GM23338 (cell line): Measurements from ENCODE around the gene RNF19B. TPM values are rescaled to one million over a fixed set of nuclear protein-coding genes. Genes with fewer than 3 reads are reported as not detected.

Experiments
- ATAC-seq: fragments of 200-7000 bp; cut with Tn5 transposase; 3 replicates; pipeline ENCODE4 v1.9.1; 2020
- DNase-seq: peaks from one replicate; pipeline ENCODE4 v3.0.0-alpha.2; 2015; ENCODE audit warnings: low spot score
- H2AFZ ChIP-seq: fragments of 200-600 bp; sonication (generic); 2 replicates; pipeline ENCODE4 v1.8.0; 2016; ENCODE audit warnings: antibody characterized with exemption, mild to moderate bottlenecking, moderate library complexity
- H3F3A ChIP-seq: fragments of 200-600 bp; sonication (generic); replicated peaks from 2 replicates; pipeline ENCODE4 v1.8.0; 2017; ENCODE audit warnings: antibody characterized with exemption, mixed run types, low read depth
- H3K27ac ChIP-seq: fragments of 200-600 bp; sonication (generic); 2 replicates; pipeline ENCODE4 v1.6.1; 2016; ENCODE audit warnings: low read depth
- H3K27me3 ChIP-seq: fragments of 200-600 bp; sonication (generic); 2 replicates; pipeline ENCODE4 v1.8.0; 2016; ENCODE audit warnings: mild to moderate bottlenecking, mixed run types, moderate library complexity; ENCODE audit not compliant: insufficient read depth
- H3K36me3 ChIP-seq: fragments of 200-600 bp; sonication (generic); 2 replicates; pipeline ENCODE4 v1.8.0; 2016; ENCODE audit warnings: mild to moderate bottlenecking; ENCODE audit not compliant: insufficient read depth
- H3K4me1 ChIP-seq: fragments of 200-600 bp; sonication (generic); 2 replicates; pipeline ENCODE4 v1.8.0; 2016; ENCODE audit warnings: mild to moderate bottlenecking, moderate library complexity; ENCODE audit not compliant: insufficient read depth
- H3K4me2 ChIP-seq: fragments of 200-600 bp; sonication (generic); 2 replicates; pipeline ENCODE4 v1.7.1; 2017; ENCODE audit warnings: mixed run types
- H3K4me3 ChIP-seq: fragments of 200-600 bp; sonication (generic); 2 replicates; pipeline ENCODE4 v1.6.1; 2016; ENCODE audit warnings: mixed run types
- H3K79me2 ChIP-seq: fragments of 200-600 bp; sonication (generic); replicated peaks from 2 replicates; pipeline ENCODE4 v1.8.0; 2017; ENCODE audit warnings: mild to moderate bottlenecking; ENCODE audit not compliant: insufficient read depth
- H3K9me2 ChIP-seq: fragments of 200-600 bp; sonication (generic); 2 replicates; pipeline ENCODE4 v1.8.0; 2017; ENCODE audit not compliant: insufficient read depth
- H4K20me1 ChIP-seq: fragments of 200-600 bp; sonication (generic); replicated peaks from 2 replicates; pipeline ENCODE4 v1.8.0; 2017; ENCODE audit warnings: mild to moderate bottlenecking; ENCODE audit not compliant: insufficient read depth
- H3K27ac Mint-ChIP-seq: 2 replicates; pipeline ENCODE4 v1.8.0; 2020; ENCODE audit warnings: inconsistent platforms, mild to moderate bottlenecking, moderate library complexity, mixed read lengths
- H3K27me3 Mint-ChIP-seq: 3 replicates; pipeline ENCODE4 v1.8.0; 2022; ENCODE audit warnings: low read depth, mild to moderate bottlenecking, moderate library complexity, mixed read lengths, inconsistent platforms; ENCODE audit not compliant: insufficient read depth, poor library complexity
- H3K36me3 Mint-ChIP-seq: 3 replicates; pipeline ENCODE4 v1.8.0; 2021; ENCODE audit warnings: low read depth, mild to moderate bottlenecking, inconsistent platforms, moderate library complexity, mixed read lengths
- H3K4me1 Mint-ChIP-seq: 3 replicates; pipeline ENCODE4 v1.8.0; 2020; ENCODE audit warnings: mild to moderate bottlenecking, inconsistent platforms, mixed read lengths
- H3K4me3 Mint-ChIP-seq: 3 replicates; pipeline ENCODE4 v1.8.0; 2021; ENCODE audit warnings: moderate library complexity, mild to moderate bottlenecking, inconsistent platforms, mixed read lengths
- H3K9me3 Mint-ChIP-seq: 3 replicates; pipeline ENCODE4 v1.8.0; 2020; ENCODE audit warnings: moderate library complexity, mild to moderate bottlenecking, inconsistent platforms, mixed read lengths
- CREB1 ChIP-seq: fragments of 250-450 bp; sonication (Bioruptor Pico); IDR thresholded peaks from 2 replicates; pipeline ENCODE4 v1.5.0; 2020; ENCODE audit warnings: low read depth, mild to moderate bottlenecking, moderate library complexity
- CTCF ChIP-seq, 2 experiments: fragments of 200-600 bp in 1 of 2; sonication (generic) in 1 of 2; conservative IDR thresholded peaks; 2 replicates each; pipeline versions ENCODE4 v1.5.1 to v1.6.1; 2016 to 2017; ENCODE audit warnings: antibody characterized with exemption in 2 of 2, low read depth in 2 of 2, mild to moderate bottlenecking in 2 of 2, moderate library complexity in 1 of 2
- ETS1 ChIP-seq: IDR thresholded peaks from 2 replicates; pipeline ENCODE4 v1.6.1; 2016; ENCODE audit warnings: antibody characterized with exemption
- EZH2 ChIP-seq: fragments of 200-600 bp; sonication (generic); IDR thresholded peaks from one replicate; pipeline ENCODE4 v1.8.0; 2017; ENCODE audit warnings: antibody characterized with exemption, mild to moderate bottlenecking, low read depth; ENCODE audit not compliant: unreplicated experiment
- EZH2phosphoT487 ChIP-seq: fragments of 200-600 bp; sonication (generic); IDR thresholded peaks from one replicate; pipeline ENCODE4 v1.8.1; 2018; ENCODE audit warnings: antibody characterized with exemption; ENCODE audit not compliant: unreplicated experiment
- JUNB ChIP-seq: IDR thresholded peaks from one replicate; pipeline ENCODE4 v1.6.1; 2016; ENCODE audit warnings: antibody characterized with exemption; ENCODE audit not compliant: unreplicated experiment
- NANOG ChIP-seq: IDR thresholded peaks from 2 replicates; pipeline ENCODE4 v1.6.1; 2016; ENCODE audit warnings: antibody characterized with exemption, borderline replicate concordance
- POLR2AphosphoS5 ChIP-seq: IDR thresholded peaks from 2 replicates; pipeline ENCODE4 v1.6.1; 2016; ENCODE audit warnings: antibody characterized with exemption, low read depth
- REST ChIP-seq: IDR thresholded peaks from one replicate; pipeline ENCODE4 v1.6.1; 2018; ENCODE audit warnings: antibody characterized with exemption; ENCODE audit not compliant: unreplicated experiment
- STAT1 ChIP-seq: IDR thresholded peaks from one replicate; pipeline ENCODE4 v1.6.1; 2016; ENCODE audit warnings: antibody characterized with exemption; ENCODE audit not compliant: unreplicated experiment
- ZNF114 ChIP-seq: fragments of 250-450 bp; sonication (Bioruptor Pico); IDR thresholded peaks from 2 replicates; pipeline ENCODE4 v1.5.0; 2020; ENCODE audit warnings: mild to moderate bottlenecking, moderate library complexity
- ZNF331 ChIP-seq: fragments of 250-450 bp; sonication (Bioruptor Pico); IDR thresholded peaks from 2 replicates; pipeline ENCODE4 v1.5.0; 2020; ENCODE audit warnings: low read depth, mild to moderate bottlenecking, moderate library complexity
- ZNF462 ChIP-seq: fragments of 250-450 bp; sonication (Bioruptor Pico); IDR thresholded peaks from 2 replicates; pipeline ENCODE4 v1.5.0; 2020; ENCODE audit warnings: mild to moderate bottlenecking, moderate library complexity
- long read RNA-seq: library from polyadenylated mRNA; unstranded; transcript quantifications from one replicate; pipeline ENCODE4 v2.0.0, GENCODE V29; 2020; ENCODE audit not compliant: unreplicated experiment
- polyA plus RNA-seq: library from polyadenylated mRNA; unstranded; fragments of >200 nt; fragmentation: Nextera tagmentation; extraction: Ambion mirVana; gene quantifications from 2 replicates; pipeline ENCODE4 v1.2.1, GENCODE V29; 2016
- total RNA-seq: library from RNA; depleted of rRNA; stranded (reverse); fragments of >200 nt; shearing (Covaris generic); gene quantifications from 2 replicates; pipeline ENCODE4 v1.2.3, GENCODE V29; 2014; rRNA removed

RNF19B gene
- total RNA-seq (10.6 and 11.9 TPM in 2 replicates), polyA plus RNA-seq (2.6 and 2.9 TPM in 2 replicates)
- long read RNA-seq, partial matches to known transcripts: 1 of 1 reads
- long read RNA-seq, other reads (novel, unspliced or antisense): 0 of 1 reads

GRCh38 chr1:32964461-32965250, at the start of gene RNF19B:
Gene RNF19B (minus strand): TSS chr1:32964809. CDS start chr1:32964685, 124 bp downstream.
- peak; percentile 93 for ATAC-seq
- Histone ChIP-seq H3K27me3 (peaks cover 28% of the 10 kb centered on the region), H3K36me3 (no peaks in the 10 kb centered on the region), H3F3A (no peaks in the 10 kb centered on the region), H4K20me1 (peaks cover 13% of the 10 kb centered on the region), H3K27ac (no peak within 1 kb of the TSS), H3K79me2 (peaks cover 26% of the 10 kb centered on the region), H3K4me3 (peak within 1 kb of the TSS; percentile 82), H2AFZ (peak within 1 kb of the TSS; percentile 88), H3K9me2 (peaks cover 5% of the 10 kb centered on the region; the same call in 1 of the 2 replicates), H3K4me1 (peaks cover 20% of the 10 kb centered on the region), H3K4me2 (peak within 1 kb of the TSS; percentile 90)
- peaks cover 18% of the 10 kb centered on the region for H3K4me1 Mint-ChIP-seq
- peak; percentile 97 for DNase-seq
- no peak for TF ChIP-seq ZNF331 (CRISPR knock-in tag)
- TF ChIP-seq ETS1: 0 out of 2 replicates have a peak, but pooled peaks have one; percentile 48
- no peak for TF ChIP-seq EZH2
- TF ChIP-seq CTCF (conservative IDR thresholded peaks at IDR 0.05; ENCODE audit: low read depth in 2 of 2): no peak
- TF ChIP-seq POLR2AphosphoS5: peak; percentile 94
- TF ChIP-seq NANOG: no peak
- TF ChIP-seq ZNF462: no peak
- TF ChIP-seq CREB1 (CRISPR knock-in tag): 0 out of 2 replicates have a peak, but pooled peaks have one; percentile 49
- no peak for TF ChIP-seq JUNB
- TF ChIP-seq STAT1: no peak
- no peak for TF ChIP-seq REST
- no peak for TF ChIP-seq EZH2phosphoT487
- TF ChIP-seq ZNF114 (CRISPR knock-in tag): no peak
- H3K9me3 Mint-ChIP-seq: no peaks in the 10 kb centered on the region; the same call in 2 of the 3 replicates
- peak within 1 kb of the TSS; percentile 86 for H3K27ac Mint-ChIP-seq
- H3K4me3 Mint-ChIP-seq: peak within 1 kb of the TSS; percentile 80
- no peaks in the 10 kb centered on the region; the same call in 2 of the 3 replicates for H3K36me3 Mint-ChIP-seq
- H3K27me3 Mint-ChIP-seq: peaks cover 24% of the 10 kb centered on the region
